Fibroblast of pulmonary artery (primary cell): ENCODE results near the gene KLK15.
A peak's percentile ranks its signal among the peaks of the same experiment; 100 is the strongest.

ENCODE experiments used
- DNase-seq: peaks from one replicate; pipeline ENCODE4 v3.0.0-alpha.2; 2010; ENCODE audit warnings: low read depth
- H3K4me3 ChIP-seq: replicated peaks from 2 replicates; pipeline ENCODE4 v1.5.1; 2011; ENCODE audit warnings: low read depth, mild to moderate bottlenecking, control low read depth, low read length, moderate library complexity
- TF ChIP-seq, protein P1 (sequence below): IDR thresholded peaks from 2 replicates; pipeline ENCODE4 v1.5.1; 2011; ENCODE audit warnings: mild to moderate bottlenecking, control low read depth, low read length, inconsistent platforms; ENCODE audit errors: missing control alignments

The KLK15 gene

DNA sequence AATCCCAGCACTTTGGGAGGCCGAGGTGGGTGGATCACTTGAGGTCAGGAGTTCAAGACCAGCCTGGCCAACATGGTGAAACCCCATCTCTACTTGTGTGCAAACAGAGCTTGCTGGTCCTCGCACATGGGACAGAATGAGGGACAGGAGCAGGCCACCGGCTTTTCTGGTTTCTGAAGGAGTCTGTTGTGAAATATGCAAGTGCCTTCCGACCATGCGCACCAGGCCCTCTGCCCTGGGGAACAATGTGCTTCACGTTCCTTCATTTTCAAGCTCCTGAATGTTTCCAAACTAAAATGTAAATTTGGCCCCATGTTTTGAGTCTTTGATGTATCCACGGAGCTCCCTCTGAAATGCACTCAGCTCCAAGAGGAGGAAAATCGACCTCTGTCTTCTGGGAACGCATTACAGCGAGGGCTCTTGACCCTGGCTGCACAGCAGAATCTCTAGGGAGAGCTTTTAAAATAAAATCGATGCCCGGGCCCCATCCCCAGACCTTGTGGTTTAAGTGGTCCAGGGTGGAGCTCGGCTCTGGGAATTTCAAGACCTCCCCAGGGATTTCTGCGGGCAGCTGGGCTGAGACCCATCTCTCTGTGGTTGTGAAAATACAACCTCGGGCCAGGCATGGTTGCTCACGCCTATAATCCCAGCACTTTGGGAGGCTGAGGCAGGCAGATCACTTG, 52.5 kb downstream of the KLK15 start:
- DNase-seq = no peak
- TF ChIP-seq, protein P1, sequence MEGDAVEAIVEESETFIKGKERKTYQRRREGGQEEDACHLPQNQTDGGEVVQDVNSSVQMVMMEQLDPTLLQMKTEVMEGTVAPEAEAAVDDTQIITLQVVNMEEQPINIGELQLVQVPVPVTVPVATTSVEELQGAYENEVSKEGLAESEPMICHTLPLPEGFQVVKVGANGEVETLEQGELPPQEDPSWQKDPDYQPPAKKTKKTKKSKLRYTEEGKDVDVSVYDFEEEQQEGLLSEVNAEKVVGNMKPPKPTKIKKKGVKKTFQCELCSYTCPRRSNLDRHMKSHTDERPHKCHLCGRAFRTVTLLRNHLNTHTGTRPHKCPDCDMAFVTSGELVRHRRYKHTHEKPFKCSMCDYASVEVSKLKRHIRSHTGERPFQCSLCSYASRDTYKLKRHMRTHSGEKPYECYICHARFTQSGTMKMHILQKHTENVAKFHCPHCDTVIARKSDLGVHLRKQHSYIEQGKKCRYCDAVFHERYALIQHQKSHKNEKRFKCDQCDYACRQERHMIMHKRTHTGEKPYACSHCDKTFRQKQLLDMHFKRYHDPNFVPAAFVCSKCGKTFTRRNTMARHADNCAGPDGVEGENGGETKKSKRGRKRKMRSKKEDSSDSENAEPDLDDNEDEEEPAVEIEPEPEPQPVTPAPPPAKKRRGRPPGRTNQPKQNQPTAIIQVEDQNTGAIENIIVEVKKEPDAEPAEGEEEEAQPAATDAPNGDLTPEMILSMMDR = no peak
- H3K4me3 ChIP-seq = no peak overlapping the region

DNA sequence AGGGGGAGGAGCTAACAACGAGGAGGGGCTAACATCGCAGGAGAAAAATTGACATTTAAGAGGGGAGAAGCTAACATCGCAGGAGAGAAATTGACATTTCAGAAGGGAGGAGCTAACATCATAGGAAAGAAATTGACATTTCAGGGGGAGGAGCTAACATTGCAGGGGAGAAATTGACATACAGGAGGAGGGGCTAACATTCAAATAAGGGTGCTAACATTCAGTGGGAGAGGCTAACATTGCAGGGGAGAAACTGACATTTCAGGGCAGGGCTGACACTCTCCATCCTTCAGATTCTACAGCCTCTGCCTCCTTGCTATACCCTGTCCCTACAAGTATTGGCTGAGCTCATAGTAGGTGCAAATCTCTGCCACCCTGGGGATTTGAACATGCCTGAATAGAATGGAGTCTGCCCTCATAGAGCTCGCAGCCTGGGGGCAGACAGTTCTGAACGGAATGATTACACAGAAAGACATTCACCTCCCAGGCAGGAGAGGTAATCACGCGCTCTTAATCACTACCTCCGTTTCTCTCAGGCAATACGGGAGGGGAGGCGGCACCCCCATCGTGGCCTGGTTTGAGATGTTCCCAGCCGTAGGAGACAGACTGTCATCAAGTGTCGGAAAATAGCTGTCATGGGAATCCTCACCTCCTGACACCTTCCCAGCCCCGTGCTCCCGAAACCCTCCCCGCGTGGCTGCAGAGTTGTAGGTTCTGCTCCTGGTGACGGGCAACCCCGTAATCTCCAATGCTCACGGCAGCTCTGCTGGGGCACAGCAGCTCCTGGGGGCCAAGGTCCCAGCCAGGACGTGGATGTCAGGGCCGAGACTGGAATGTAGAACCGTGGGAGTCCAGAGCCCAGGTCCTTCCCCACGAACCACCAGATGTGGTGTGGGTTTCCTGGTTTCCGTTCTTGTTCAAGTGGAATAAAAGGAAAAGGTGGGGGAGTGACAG, 53.6 kb downstream of the KLK15 start:
- TF ChIP-seq, protein P1 = no peak
- no peak for DNase-seq
- no peak overlapping the region for H3K4me3 ChIP-seq

DNA sequence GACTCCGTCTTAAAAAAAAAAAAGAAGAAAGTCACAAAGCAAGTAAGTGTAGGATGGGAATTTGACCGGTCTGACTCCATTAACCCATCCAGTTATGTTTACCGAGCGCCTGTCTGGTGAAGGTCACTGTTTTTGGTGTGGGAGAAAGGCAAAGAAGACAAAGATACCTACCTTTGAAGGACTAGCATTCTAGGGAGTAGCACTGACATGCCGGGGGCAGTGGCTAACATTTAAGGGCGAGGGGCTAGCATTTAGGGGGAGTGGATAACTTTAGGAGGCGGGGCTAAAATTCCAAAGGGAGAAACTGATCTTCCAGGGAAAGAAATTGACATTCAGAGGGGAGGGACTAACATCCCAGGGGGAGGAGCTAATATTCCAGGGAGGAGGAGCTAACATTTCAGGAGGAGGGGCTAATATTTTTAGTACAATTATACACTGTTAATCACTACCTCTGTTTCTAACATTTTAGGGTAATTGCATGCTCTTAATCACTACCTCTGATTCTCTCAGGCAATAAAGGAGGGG, 54.4 kb downstream of the KLK15 start:
- H3K4me3 ChIP-seq = no peak overlapping the region
- TF ChIP-seq, protein P1 = no peak
- DNase-seq = no peak

DNA sequence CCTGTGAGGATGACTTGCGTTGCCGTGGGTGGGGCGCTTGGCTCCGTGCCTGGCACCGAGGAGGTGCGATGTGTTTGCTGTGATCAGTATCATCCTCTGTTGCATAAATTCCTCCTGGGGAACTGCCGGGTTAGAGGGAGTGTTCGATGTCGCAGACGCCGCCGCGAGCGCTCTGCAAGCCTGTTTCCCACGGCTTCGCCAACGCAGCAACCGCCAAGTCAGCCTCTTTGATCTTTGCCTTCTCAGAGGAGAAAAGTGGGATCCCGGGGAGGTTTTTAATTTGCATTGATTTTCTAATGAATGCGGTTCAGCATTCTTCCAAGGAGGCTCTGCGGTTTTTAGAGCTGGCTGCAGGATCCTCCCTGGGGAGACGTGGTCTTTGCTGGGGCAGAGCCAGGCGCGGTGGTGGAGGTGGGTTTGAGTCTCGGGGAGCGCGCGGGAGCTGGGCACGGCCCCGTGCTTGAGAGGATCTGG, 55.5 kb downstream of the KLK15 start:
- TF ChIP-seq, protein P1 = no peak
- no peak overlapping the region for H3K4me3 ChIP-seq
- DNase-seq = peak; percentile 27

GRCh38 chr19:50777261-50777660, 56.1 kb downstream of the KLK15 start:
- TF ChIP-seq, protein P1 = no peak
- no peak overlapping the region for H3K4me3 ChIP-seq
- no peak for DNase-seq

DNA sequence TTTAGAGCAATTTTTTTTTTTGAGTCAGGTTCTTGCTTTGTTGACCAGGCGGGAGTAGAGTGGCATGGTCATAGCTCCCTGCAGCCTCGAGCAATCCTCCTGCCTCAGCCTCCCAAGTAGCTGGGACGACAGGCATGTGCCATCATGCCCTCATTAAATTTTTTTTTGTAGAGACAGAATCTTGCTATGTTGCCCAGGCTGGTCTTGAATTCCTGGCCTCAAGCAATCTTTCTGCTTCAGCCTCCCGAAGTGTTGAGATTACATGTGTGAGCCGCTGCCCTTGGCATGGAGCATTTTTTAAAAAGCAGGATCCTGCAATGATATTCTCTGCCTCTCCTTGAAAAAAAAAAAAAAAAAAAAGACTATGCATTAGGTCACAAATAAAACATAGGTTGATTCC, 57.2 kb downstream of the KLK15 start:
- TF ChIP-seq, protein P1 = no peak
- no peak overlapping the region for H3K4me3 ChIP-seq
- DNase-seq = no peak
